ENCODE data around the gene SIX1. TPM values are rescaled to one million over a fixed set of nuclear protein-coding genes. Genes with fewer than 3 reads are reported as not detected.

SIX1 gene
- total RNA-seq (2021; ENCODE audit: unreplicated experiment) (7.4 TPM), Bru-seq, nascent RNA (percentile 53 among the genes with signal in this experiment), BruChase-seq, experiment 1, labeled RNA remaining after a 2-hour chase (percentile 67 among the genes with signal in this experiment), BruChase-seq, experiment 2, labeled RNA remaining after a 6-hour chase (percentile 44 among the genes with signal in this experiment)
- 6.2 TPM for polyA plus RNA-seq (2012; ENCODE audit: insufficient read length)
- long read RNA-seq, transcript SIX1-201 (2 exons, 3,996 nt), result major isoform, 14 of 19 reads
- long read RNA-seq, partial matches to known transcripts, result 5 of 19 reads
- long read RNA-seq, other reads (novel, unspliced or antisense), result 0 of 19 reads

DNA sequence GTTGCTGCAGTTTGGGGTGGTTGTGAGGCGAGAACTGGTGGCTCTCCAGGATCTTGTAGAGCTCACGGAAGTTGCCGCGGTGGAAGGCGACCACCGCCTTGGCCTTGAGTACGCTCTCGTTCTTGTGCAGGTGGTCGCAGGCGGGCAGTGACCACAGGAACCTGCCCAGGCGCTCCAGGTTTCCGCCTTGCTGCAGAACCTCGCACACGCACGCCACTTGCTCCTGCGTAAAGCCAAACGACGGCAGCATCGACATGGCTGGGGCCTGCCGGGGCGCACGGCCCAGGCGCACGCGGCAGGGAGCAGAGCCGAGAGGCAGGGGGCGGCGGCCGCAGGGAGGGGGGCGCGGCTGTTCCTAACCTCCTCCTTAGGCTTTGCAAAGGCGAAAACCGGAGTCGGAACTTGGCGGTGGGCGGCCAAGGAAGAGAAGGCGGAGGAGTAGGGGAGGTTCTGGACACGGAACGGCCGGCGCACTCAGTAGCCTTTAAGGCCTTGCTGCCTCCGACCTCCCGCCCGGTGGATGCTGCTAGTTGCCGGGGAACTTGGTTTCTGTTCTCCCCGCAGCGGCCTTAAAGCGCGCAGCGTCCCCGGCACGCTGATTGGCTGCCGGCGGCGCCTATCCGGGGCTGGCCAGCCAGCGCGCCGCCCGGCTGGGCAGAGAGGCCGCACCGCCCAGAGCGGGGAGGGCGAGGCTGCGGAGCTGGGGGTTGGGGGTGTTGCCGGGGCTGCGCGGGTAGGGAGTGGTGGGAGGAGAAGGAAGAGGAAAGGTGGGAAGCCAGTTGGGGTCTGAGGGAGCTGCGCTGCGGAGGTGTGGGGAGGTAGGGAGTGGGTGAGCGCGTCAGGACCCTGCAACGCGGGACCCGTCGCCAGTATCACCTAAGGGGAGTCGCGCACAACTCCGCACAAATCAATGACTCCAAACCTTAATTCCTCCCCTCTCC lies at the start of gene SIX1:
TSS of gene SIX1 (minus strand) at position 544 of the 941 bp plus-strand sequence. CDS start at position 256, 288 bp downstream.
- intact Hi-C loops (cut with micrococcal nuclease; ENCODE audit: unreplicated experiment), result loop anchor here (5.0 kb wide), 2 partner anchors 73 to 333 kb away; partner anchors contain the start of genes SIX4, SLC38A6 and TRMT5
- DNase-seq (ENCODE audit: low read depth, low spot score) (no peak), ATAC-seq (peak; percentile 93)
- ChIA-PET CTCF (interaction anchor here (1.3 kb wide), 1 partner anchor 24 kb away, joined by 3 read pairs; no protein-coding TSS in a partner anchor), POLR2A (no interaction called here)
- Histone ChIP-seq H3K4me3 (ENCODE audit: low read depth in 2 of 2, low read length in 2 of 2) (peak within 1 kb of the TSS; percentile 69 to 81), H3K27ac (ENCODE audit: low read length) (peak within 1 kb of the TSS; percentile 90), H3K9me3 (ENCODE audit: control insufficient read depth, insufficient read depth, low read depth, low read length) (no peaks in the 10 kb centered on the region), H3K27me3 (ENCODE audit: control insufficient read depth, insufficient read depth, low read length) (no peaks in the 10 kb centered on the region), H3K4me1 (ENCODE audit: control insufficient read depth, insufficient read depth, low read length) (peaks cover 29% of the 10 kb centered on the region), H3K36me3 (ENCODE audit: control insufficient read depth, insufficient read depth, low read length) (no peaks in the 10 kb centered on the region; the same call in 1 of the 2 replicates)
- in situ Hi-C loops (cut with HindIII; ENCODE audit: low pct_unique_long_range_greater_than_20kb, low sequenced_read_pairs), result no loop called here
- no TSS peak for BruUV-seq (replicated peaks)
- TF ChIP-seq, protein P1, sequence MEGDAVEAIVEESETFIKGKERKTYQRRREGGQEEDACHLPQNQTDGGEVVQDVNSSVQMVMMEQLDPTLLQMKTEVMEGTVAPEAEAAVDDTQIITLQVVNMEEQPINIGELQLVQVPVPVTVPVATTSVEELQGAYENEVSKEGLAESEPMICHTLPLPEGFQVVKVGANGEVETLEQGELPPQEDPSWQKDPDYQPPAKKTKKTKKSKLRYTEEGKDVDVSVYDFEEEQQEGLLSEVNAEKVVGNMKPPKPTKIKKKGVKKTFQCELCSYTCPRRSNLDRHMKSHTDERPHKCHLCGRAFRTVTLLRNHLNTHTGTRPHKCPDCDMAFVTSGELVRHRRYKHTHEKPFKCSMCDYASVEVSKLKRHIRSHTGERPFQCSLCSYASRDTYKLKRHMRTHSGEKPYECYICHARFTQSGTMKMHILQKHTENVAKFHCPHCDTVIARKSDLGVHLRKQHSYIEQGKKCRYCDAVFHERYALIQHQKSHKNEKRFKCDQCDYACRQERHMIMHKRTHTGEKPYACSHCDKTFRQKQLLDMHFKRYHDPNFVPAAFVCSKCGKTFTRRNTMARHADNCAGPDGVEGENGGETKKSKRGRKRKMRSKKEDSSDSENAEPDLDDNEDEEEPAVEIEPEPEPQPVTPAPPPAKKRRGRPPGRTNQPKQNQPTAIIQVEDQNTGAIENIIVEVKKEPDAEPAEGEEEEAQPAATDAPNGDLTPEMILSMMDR (IDR thresholded peaks at IDR 0.05), result no peak
- TF ChIP-seq TCF7L2 (IDR thresholded peaks at IDR 0.05; ENCODE audit: low read depth, low read length) (no peak), POLR2AphosphoS5 (IDR thresholded peaks at IDR 0.05; ENCODE audit: low read depth, low read length) (no peak), SIN3A (IDR thresholded peaks at IDR 0.05; ENCODE audit: borderline replicate concordance, insufficient read depth, low read depth, low read length) (no peak)
- TF ChIP-seq, protein P2, sequence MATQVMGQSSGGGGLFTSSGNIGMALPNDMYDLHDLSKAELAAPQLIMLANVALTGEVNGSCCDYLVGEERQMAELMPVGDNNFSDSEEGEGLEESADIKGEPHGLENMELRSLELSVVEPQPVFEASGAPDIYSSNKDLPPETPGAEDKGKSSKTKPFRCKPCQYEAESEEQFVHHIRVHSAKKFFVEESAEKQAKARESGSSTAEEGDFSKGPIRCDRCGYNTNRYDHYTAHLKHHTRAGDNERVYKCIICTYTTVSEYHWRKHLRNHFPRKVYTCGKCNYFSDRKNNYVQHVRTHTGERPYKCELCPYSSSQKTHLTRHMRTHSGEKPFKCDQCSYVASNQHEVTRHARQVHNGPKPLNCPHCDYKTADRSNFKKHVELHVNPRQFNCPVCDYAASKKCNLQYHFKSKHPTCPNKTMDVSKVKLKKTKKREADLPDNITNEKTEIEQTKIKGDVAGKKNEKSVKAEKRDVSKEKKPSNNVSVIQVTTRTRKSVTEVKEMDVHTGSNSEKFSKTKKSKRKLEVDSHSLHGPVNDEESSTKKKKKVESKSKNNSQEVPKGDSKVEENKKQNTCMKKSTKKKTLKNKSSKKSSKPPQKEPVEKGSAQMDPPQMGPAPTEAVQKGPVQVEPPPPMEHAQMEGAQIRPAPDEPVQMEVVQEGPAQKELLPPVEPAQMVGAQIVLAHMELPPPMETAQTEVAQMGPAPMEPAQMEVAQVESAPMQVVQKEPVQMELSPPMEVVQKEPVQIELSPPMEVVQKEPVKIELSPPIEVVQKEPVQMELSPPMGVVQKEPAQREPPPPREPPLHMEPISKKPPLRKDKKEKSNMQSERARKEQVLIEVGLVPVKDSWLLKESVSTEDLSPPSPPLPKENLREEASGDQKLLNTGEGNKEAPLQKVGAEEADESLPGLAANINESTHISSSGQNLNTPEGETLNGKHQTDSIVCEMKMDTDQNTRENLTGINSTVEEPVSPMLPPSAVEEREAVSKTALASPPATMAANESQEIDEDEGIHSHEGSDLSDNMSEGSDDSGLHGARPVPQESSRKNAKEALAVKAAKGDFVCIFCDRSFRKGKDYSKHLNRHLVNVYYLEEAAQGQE (IDR thresholded peaks at IDR 0.05; ENCODE audit: insufficient read depth in 1 of 2, low read depth in 2 of 2, low read length in 1 of 2), result no peak

DNA sequence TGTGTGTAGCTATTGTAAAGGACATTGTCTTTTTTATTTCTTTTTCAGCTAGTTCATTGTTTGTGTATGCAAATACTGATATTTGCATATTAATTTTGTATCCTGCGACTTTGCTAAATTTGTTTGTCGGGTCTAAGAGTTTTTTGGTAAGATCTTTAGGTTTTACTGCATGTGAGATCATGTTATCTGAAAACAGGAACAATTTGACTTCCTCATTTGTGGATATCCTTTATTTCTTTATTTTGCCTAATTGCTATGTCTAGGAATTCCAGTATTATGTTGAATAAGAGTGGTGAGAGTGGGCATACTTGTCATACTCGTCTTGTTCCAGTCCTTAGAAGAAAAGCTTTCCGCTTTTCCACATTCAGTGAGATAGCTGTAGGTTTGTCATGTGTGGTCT lies 46.0 kb upstream of the SIX1 start:
- TF ChIP-seq SIN3A (IDR thresholded peaks at IDR 0.05; ENCODE audit: borderline replicate concordance, insufficient read depth, low read depth, low read length) (no peak), TCF7L2 (IDR thresholded peaks at IDR 0.05; ENCODE audit: low read depth, low read length) (no peak), POLR2AphosphoS5 (IDR thresholded peaks at IDR 0.05; ENCODE audit: low read depth, low read length) (no peak)
- TF ChIP-seq, protein P2 (IDR thresholded peaks at IDR 0.05; ENCODE audit: insufficient read depth in 1 of 2, low read depth in 2 of 2, low read length in 1 of 2), result no peak
- TF ChIP-seq, protein P1 (IDR thresholded peaks at IDR 0.05), result no peak
- BruUV-seq (replicated peaks), result no TSS peak
- DNase-seq (ENCODE audit: low read depth, low spot score) (no peak), ATAC-seq (no peak)
- ChIA-PET POLR2A (no interaction called here), CTCF (no interaction called here)
- intact Hi-C loops (cut with micrococcal nuclease; ENCODE audit: unreplicated experiment) (no loop called here), in situ Hi-C loops (cut with HindIII; ENCODE audit: low pct_unique_long_range_greater_than_20kb, low sequenced_read_pairs) (no loop called here)
- no peaks in the 10 kb centered on the region for H3K9me3 ChIP-seq (ENCODE audit: control insufficient read depth, insufficient read depth, low read depth, low read length)
- H3K36me3 ChIP-seq (ENCODE audit: control insufficient read depth, insufficient read depth, low read length), result no peaks in the 10 kb centered on the region
- no peaks in the 10 kb centered on the region for H3K4me1 ChIP-seq (ENCODE audit: control insufficient read depth, insufficient read depth, low read length)
- H3K4me3 ChIP-seq (ENCODE audit: low read depth in 2 of 2, low read length in 2 of 2), result no peak overlapping the region
- H3K27me3 ChIP-seq (ENCODE audit: control insufficient read depth, insufficient read depth, low read length), result no peaks in the 10 kb centered on the region
- no peak overlapping the region for H3K27ac ChIP-seq (ENCODE audit: low read length)
